ENCODE data around the gene DSCAML1.

- TF ChIP-seq CTCF (IDR thresholded peaks at IDR 0.05) (no peak), POLR2A (IDR thresholded peaks at IDR 0.05) (no peak), EP300 (IDR thresholded peaks at IDR 0.05) (no peak), POLR2AphosphoS5 (IDR thresholded peaks at IDR 0.05) (no peak)
Observed at GRCh38 chr11:117765068-117765467, 31.9 kb downstream of the DSCAML1 start.
